ENCODE data around the gene STX2.

DNA sequence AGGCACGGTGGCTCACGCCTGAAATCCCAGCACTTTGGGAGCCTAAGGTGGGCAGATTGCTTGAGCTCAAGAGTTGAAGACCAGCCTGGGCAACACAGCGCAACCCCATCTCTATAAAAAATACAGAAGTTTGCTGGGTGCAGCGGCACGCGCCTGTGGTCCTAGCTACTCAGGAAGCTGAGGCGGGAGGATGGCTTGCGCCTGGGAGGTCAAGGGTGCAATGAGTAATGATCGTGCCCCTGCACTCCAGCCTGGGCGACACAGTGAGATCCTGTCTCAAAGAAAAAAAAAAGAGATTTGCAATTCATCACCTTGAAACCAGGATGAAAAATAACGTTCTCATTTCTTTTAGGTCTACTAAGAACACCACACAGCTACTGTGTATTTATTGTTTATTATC, 4.0 kb downstream of the STX2 start:
- TF ChIP-seq, protein P1, sequence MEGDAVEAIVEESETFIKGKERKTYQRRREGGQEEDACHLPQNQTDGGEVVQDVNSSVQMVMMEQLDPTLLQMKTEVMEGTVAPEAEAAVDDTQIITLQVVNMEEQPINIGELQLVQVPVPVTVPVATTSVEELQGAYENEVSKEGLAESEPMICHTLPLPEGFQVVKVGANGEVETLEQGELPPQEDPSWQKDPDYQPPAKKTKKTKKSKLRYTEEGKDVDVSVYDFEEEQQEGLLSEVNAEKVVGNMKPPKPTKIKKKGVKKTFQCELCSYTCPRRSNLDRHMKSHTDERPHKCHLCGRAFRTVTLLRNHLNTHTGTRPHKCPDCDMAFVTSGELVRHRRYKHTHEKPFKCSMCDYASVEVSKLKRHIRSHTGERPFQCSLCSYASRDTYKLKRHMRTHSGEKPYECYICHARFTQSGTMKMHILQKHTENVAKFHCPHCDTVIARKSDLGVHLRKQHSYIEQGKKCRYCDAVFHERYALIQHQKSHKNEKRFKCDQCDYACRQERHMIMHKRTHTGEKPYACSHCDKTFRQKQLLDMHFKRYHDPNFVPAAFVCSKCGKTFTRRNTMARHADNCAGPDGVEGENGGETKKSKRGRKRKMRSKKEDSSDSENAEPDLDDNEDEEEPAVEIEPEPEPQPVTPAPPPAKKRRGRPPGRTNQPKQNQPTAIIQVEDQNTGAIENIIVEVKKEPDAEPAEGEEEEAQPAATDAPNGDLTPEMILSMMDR (IDR thresholded peaks at IDR 0.05; ENCODE audit: low read depth, low read length, poor library complexity, severe bottlenecking) = no peak
- TF ChIP-seq EZH2phosphoT487 (IDR thresholded peaks at IDR 0.05; ENCODE audit: borderline replicate concordance, low read length) = no peak

All from DOHH2 (cell line).